Adrenal gland (tissue), 5 donors: Measurements from ENCODE around the gene BDKRB1.

Experiments
- CTCF ChIP-seq, 6 experiments: fragments of 450-650 bp in 4 of 6; fragments of 200-600 bp in 2 of 6; sonication (generic) in 1 of 6; IDR thresholded peaks; 1 replicate in 5 of 6; 2 replicates in 1 of 6; pipeline versions ENCODE4 v1.5.1 to v1.8.0; 2016 to 2021; ENCODE audit warnings: antibody characterized with exemption in 6 of 6, mild to moderate bottlenecking in 2 of 6, moderate library complexity in 1 of 6
- POLR2A ChIP-seq, 2 donors: fragments of 450-650 bp; IDR thresholded peaks; one replicate each; pipeline ENCODE4 v1.6.1; 2017; ENCODE audit warnings: antibody characterized with exemption in 2 of 2, mild to moderate bottlenecking in 2 of 2, moderate library complexity in 1 of 2
- donor health status: DM: no; HTN: no; CAD: no.

GRCh38 chr14:96213871-96214465, 42.0 kb upstream of the BDKRB1 start:
- no peak for TF ChIP-seq POLR2A (IDR thresholded peaks at IDR 0.05)
- TF ChIP-seq CTCF (IDR thresholded peaks at IDR 0.05): no peak
